RWPE2 (cell line): ENCODE measurements around the gene BMPR2.
"Not testable (repeated sequence)": the region's sequence is repeated elsewhere in the genome, so short reads cannot be mapped to it uniquely, and the experiment has no call there.

Source experiments
- ATAC-seq: fragments of 200-7000 bp; cut with Tn5 transposase; 3 replicates; pipeline ENCODE4 v1.9.1; 2021; ENCODE audit warnings: low read depth
- DNase-seq: peaks from one replicate; pipeline ENCODE4 v3.0.0-alpha.2; 2020; ENCODE audit warnings: low spot score
- H3K27ac ChIP-seq: fragments of 450-650 bp; 2 replicates; pipeline ENCODE4 v1.5.1; 2017; ENCODE audit warnings: mild to moderate bottlenecking; ENCODE audit not compliant: poor library complexity, severe bottlenecking
- H3K27me3 ChIP-seq: fragments of 250-450 bp; sonication (Bioruptor Pico); 2 replicates; pipeline ENCODE4 v1.5.1; 2021; ENCODE audit warnings: mild to moderate bottlenecking, moderate library complexity; ENCODE audit not compliant: insufficient read depth, poor library complexity, severe bottlenecking
- H3K36me3 ChIP-seq: fragments of 250-450 bp; sonication (Bioruptor Pico); 2 replicates; pipeline ENCODE4 v1.5.1; 2020; ENCODE audit warnings: low read depth, mild to moderate bottlenecking, moderate library complexity
- H3K4me1 ChIP-seq: fragments of 250-450 bp; sonication (Bioruptor Pico); 2 replicates; pipeline ENCODE4 v1.5.1; 2021; ENCODE audit warnings: mild to moderate bottlenecking, moderate library complexity; ENCODE audit not compliant: insufficient read depth, poor library complexity, severe bottlenecking
- H3K4me3 ChIP-seq: fragments of 250-450 bp; sonication (Bioruptor Pico); 2 replicates; pipeline ENCODE4 v1.5.1; 2021; ENCODE audit warnings: mild to moderate bottlenecking, moderate library complexity; ENCODE audit not compliant: severe bottlenecking
- H3K9me3 ChIP-seq: fragments of 250-450 bp; sonication (Bioruptor Pico); 2 replicates; pipeline ENCODE4 v1.5.1; 2021; ENCODE audit warnings: mild to moderate bottlenecking, moderate library complexity; ENCODE audit not compliant: severe bottlenecking
- TF ChIP-seq, protein P1 (sequence below): fragments of 450-650 bp; IDR thresholded peaks from one replicate; pipeline ENCODE4 v1.5.1; 2017; ENCODE audit warnings: mild to moderate bottlenecking, moderate library complexity; ENCODE audit not compliant: poor library complexity, severe bottlenecking

The BMPR2 gene

DNA sequence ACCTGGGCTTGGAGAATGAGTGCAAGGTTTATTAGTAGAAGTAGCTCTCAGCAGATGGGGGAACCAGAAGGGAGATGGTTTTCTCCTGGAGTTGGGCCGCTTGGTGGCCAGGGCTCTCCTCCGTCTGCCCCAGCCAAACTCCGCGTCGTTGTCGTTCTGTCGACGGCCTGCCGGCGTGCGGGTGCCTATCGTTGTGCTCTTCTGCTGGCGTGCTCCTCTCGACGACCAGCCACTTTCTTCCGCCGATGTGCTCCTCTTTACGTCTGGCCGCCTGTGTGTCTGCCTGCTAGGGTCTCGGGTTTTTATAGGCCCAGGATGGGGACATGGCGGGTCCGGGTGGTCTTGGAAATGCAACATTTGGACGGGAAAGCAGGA lies 119.1 kb downstream of the BMPR2 start:
- Histone ChIP-seq H3K4me1 (no peaks in the 10 kb centered on the region), H3K27ac (no peak overlapping the region)
- TF ChIP-seq, protein P1, sequence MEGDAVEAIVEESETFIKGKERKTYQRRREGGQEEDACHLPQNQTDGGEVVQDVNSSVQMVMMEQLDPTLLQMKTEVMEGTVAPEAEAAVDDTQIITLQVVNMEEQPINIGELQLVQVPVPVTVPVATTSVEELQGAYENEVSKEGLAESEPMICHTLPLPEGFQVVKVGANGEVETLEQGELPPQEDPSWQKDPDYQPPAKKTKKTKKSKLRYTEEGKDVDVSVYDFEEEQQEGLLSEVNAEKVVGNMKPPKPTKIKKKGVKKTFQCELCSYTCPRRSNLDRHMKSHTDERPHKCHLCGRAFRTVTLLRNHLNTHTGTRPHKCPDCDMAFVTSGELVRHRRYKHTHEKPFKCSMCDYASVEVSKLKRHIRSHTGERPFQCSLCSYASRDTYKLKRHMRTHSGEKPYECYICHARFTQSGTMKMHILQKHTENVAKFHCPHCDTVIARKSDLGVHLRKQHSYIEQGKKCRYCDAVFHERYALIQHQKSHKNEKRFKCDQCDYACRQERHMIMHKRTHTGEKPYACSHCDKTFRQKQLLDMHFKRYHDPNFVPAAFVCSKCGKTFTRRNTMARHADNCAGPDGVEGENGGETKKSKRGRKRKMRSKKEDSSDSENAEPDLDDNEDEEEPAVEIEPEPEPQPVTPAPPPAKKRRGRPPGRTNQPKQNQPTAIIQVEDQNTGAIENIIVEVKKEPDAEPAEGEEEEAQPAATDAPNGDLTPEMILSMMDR = no peak

DNA sequence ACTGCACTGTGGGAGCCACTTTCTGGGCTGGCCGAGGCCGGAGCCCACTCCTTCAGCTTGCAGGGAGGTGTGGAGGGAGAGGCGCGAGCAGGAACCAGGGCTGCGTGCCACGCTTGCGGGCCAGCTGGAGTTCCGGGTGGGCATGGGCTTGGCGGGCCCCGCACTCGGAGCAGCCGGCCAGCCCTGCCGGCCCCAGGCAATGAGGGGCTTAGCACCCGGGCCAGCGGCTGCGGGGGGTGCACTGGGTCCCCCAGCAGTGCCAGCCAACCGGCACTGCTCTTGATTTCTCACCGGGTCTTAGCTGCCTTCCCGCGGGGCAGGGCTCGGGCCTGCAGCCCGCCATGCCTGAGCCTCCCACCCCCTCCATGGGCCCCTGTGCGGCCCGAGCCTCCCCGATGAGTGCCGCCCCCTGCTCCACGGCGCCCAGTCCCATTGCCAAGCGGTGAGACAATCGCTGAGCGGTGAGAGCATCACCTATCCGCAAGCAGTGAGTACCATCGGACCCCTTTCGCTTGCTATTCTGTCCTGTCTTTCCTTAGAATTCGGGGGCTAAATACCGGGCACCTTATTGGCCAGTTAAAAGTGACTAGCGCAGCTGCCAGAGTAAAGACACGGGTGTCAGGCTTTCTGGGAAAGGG lies 120.8 kb downstream of the BMPR2 start:
- not testable (repeated sequence) for H3K27me3 ChIP-seq, H3K4me1 ChIP-seq, H3K36me3 ChIP-seq, ATAC-seq, H3K27ac ChIP-seq, H3K4me3 ChIP-seq, DNase-seq, H3K9me3 ChIP-seq

More for the DNA sequence above, 119.1 kb downstream of the BMPR2 start:
- no peak for DNase-seq
- H3K36me3 ChIP-seq = no peaks in the 10 kb centered on the region
- no peaks in the 10 kb centered on the region for H3K27me3 ChIP-seq
- no peaks in the 10 kb centered on the region for H3K9me3 ChIP-seq
- no peak for ATAC-seq
- H3K4me3 ChIP-seq = no peak overlapping the region

DNA sequence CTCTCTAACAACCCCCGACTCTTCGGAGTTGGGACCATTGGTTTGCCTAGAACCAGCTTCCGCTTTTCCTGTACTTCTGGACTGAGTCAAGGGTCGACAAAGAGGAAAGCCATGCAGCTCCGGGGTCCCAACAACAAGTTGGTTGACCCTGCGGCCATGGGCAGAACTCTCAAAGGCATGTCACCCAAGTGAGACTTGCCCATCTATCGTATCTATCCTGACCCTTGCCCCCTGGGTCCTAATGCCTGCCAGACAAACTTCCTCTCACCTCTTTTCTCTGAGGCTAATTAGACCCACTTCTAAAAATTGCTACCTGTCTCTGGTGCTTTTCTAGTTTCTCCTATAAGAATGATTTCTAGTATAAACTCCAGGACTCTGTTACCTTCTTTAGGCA lies 121.3 kb downstream of the BMPR2 start:
- not testable (repeated sequence) for DNase-seq, H3K4me3 ChIP-seq, H3K9me3 ChIP-seq, ATAC-seq, H3K4me1 ChIP-seq, H3K36me3 ChIP-seq, H3K27ac ChIP-seq, H3K27me3 ChIP-seq

DNA sequence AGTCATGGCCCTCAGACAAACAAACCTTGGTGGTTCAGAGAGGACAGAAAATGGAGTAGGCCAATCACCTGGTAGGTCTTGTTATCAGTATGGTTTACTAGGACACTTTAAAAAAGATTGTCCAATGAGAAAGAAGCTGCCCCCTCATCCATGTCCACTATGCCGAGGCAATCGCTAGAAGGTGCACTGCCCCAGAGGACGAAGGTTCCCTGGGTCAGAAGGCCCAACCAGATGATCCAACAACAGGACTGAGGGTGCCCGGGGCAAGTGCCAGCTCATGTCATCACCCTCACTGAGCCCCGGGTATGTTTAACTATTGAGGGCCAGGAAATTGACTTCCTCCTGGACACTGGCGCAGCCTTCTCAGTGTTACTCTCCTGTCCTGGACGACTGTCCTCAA lies 123.7 kb downstream of the BMPR2 start:
- H3K9me3 ChIP-seq, ATAC-seq, H3K4me1 ChIP-seq, DNase-seq, H3K4me3 ChIP-seq, H3K36me3 ChIP-seq, H3K27me3 ChIP-seq, H3K27ac ChIP-seq: not testable (repeated sequence)

DNA sequence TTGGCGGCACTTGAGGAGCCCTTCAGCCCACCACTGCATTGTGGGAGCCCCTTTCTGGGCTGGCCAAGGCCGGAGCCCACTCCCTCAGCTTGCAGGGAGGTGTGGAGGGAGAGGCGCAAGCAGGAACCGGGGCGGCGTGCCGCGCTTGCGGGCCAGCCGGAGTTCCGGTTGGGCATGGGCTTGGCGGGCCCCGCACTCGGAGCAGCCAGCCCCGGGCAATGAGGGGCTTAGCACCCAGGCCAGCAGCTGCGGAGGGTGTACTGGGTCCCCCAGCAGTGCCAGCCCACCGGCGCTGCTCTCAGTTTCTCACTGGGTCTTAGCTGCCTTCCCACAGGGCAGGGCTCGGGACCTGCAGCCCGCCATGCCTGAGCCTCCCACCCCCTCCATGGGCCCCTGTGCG lies 127.1 kb downstream of the BMPR2 start:
- H3K4me3 ChIP-seq, H3K4me1 ChIP-seq, H3K27ac ChIP-seq, DNase-seq, H3K36me3 ChIP-seq, ATAC-seq, H3K27me3 ChIP-seq, H3K9me3 ChIP-seq: not testable (repeated sequence)

DNA sequence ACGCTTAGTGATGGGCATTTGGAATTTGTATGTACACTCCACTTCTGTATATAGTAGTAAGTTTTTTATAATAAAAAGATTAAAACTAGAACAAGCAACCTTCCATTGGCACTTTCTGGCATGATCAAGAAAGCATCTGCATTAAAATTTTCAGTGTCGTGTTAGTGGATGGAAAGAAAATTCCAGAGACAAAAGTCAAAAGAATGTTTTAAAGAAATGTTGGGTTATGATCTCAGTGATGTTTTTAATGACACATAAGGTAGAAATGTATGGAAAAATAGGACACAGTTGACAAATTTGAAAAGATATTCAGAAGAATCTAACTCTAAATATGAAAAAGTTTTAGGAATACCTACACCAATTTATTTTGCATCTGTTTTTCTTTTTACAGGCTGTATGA lies 132.6 kb downstream of the BMPR2 start:
- no peak for DNase-seq
- Histone ChIP-seq H3K27ac (no peak overlapping the region), H3K36me3 (no peaks in the 10 kb centered on the region), H3K9me3 (no peaks in the 10 kb centered on the region), H3K4me1 (no peaks in the 10 kb centered on the region), H3K27me3 (no peaks in the 10 kb centered on the region), H3K4me3 (no peak overlapping the region)
- no peak for ATAC-seq
- TF ChIP-seq, protein P1 = no peak

DNA sequence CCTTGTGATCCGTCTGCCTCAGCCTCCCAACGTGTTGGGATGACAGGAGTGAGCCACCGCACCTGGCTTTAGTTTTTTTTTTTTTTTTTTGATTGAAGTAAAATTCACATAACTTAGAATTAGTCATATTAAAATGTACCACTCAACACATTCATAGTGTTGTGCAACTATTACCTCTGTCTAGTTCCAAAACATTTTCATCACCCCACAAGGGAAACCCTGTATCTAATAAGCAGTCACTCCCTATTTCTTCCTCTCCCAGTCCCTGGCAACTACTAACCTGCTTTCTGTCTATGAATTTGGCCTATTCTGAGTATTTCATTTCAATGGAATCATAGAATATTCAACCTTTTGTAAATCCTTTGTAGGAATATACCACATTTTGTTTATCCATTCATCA lies 134.8 kb downstream of the BMPR2 start:
- no peaks in the 10 kb centered on the region for H3K27me3 ChIP-seq
- ATAC-seq (peak; percentile 68; the same call in 2 of the 3 replicates), DNase-seq (no peak)

More for the DNA sequence above, 134.8 kb downstream of the BMPR2 start:
- Histone ChIP-seq H3K36me3 (peaks cover 14% of the 10 kb centered on the region), H3K9me3 (no peaks in the 10 kb centered on the region), H3K4me1 (no peaks in the 10 kb centered on the region), H3K4me3 (no peak overlapping the region), H3K27ac (no peak overlapping the region)
- TF ChIP-seq, protein P1 = no peak
